Sigmoid colon (tissue), 7 donors: ENCODE results near the gene NCAM2. TPM values are rescaled to one million over a fixed set of nuclear protein-coding genes. Genes with fewer than 3 reads are reported as not detected.
A peak's percentile ranks its signal among the peaks of the same experiment; 100 is the strongest.

ENCODE experiments used
- DNase-seq: peaks from one replicate; pipeline ENCODE4 v3.0.0-alpha.2; 2019
- H3K27ac ChIP-seq, 4 donors: fragments of 200-600 bp; sonication (generic); one replicate each; pipeline ENCODE4 v1.5.1; 2016 to 2019; ENCODE audit warnings: mild to moderate bottlenecking in 1 of 4
- H3K27me3 ChIP-seq, 3 donors: fragments of 200-600 bp; sonication (generic); one replicate each; pipeline ENCODE4 v1.5.1; 2019; ENCODE audit warnings: mild to moderate bottlenecking in 1 of 3
- H3K36me3 ChIP-seq, 4 donors: fragments of 200-600 bp; sonication (generic); one replicate each; pipeline ENCODE4 v1.5.1; 2016 to 2019
- H3K4me1 ChIP-seq, 4 donors: fragments of 200-600 bp; sonication (generic); one replicate each; pipeline ENCODE4 v1.5.1; 2017 to 2019
- H3K4me3 ChIP-seq, 4 donors: fragments of 200-600 bp; sonication (generic); one replicate each; pipeline ENCODE4 v1.5.1; 2017 to 2019; ENCODE audit warnings: mild to moderate bottlenecking in 2 of 4, moderate library complexity in 1 of 4
- H3K9me3 ChIP-seq, 4 donors: fragments of 200-600 bp in 3 of 4; sonication (generic) in 3 of 4; one replicate each; pipeline versions ENCODE4 v1.5.1 to v1.6.1; 2013 to 2019
- CTCF ChIP-seq, 4 experiments: fragments of 450-650 bp in 3 of 4; fragments of 200-600 bp in 1 of 4; IDR thresholded peaks; one replicate each; pipeline ENCODE4 v1.5.1; 2016 to 2019; ENCODE audit warnings: antibody characterized with exemption in 4 of 4, mild to moderate bottlenecking in 3 of 4, moderate library complexity in 2 of 4
- EP300 ChIP-seq, 4 donors: sonication (generic); formaldehyde crosslinking; IDR thresholded peaks; one replicate each; pipeline ENCODE4 v1.6.1; 2017; ENCODE audit warnings: antibody characterized with exemption in 4 of 4
- POLR2A ChIP-seq, 2 donors: fragments of 450-650 bp; IDR thresholded peaks; one replicate each; pipeline ENCODE4 v1.6.1; 2016; ENCODE audit warnings: antibody characterized with exemption in 2 of 2, mild to moderate bottlenecking in 2 of 2, moderate library complexity in 2 of 2
- POLR2AphosphoS5 ChIP-seq, 4 donors: sonication (generic); formaldehyde crosslinking; IDR thresholded peaks; one replicate each; pipeline ENCODE4 v1.6.1; 2017; ENCODE audit warnings: antibody characterized with exemption in 4 of 4
- WGBS, 2 donors: extraction: QIAGEN DNeasy Blood & Tissue Kit; methylation state at CpG; one replicate each; pipeline ENCODE4 v1.1.7; 2013; 5-methylcytosine and 5-hydroxymethylcytosine counted together
- intact Hi-C: fragments of 100-400 bp; cut with DNase I; formaldehyde crosslinking; loops from one replicate; pipeline ENCODE4 v1.15.1; 2023
- polyA plus RNA-seq, 3 donors: library from polyadenylated mRNA; stranded (reverse); fragments of 200-250 nt; gene quantifications; one replicate each; pipeline ENCODE4 v1.2.3, GENCODE V29; 2013
- total RNA-seq, 4 donors: library from RNA; depleted of rRNA; stranded (reverse); fragments of >200 nt; gene quantifications; one replicate each; pipeline ENCODE4 v1.1.0, GENCODE V29; 2016
- donor health status: healthy with polysubstance abuse.
- donor health status: Bipolar disorder and iron deficiency.
- donor health status: healthy.

NCAM2 gene
- total and polyA plus RNA-seq, 7 donors, result under 0.01 to 17.1 (median 6.7) TPM; not detected in 1

DNA sequence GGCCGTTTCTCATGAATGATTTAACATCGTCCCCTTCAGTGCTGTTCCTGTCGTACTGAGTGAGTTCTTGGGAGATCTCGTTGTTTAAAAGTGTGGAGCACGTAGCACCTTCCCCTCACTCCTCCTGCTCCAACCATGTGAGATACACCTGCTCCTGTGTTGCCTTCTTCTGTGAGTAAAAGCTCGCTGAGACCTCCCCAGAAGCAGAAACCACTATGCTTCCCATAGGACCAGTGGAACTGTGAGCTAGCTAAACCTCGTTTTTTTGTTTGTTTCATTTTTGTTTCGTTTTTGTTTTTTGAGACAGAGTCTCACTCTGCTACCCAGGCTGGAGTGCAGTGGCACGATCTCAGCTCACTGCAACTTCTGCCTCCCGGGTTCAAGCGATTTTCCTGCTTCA is 198.6 kb downstream of the NCAM2 start:
- Histone ChIP-seq H3K4me1 (peaks cover 0 to 51% (median 32%) of the 10 kb centered on the region in 4 donors), H3K27me3 (no peaks in the 10 kb centered on the region), H3K9me3 (peaks cover 0 to 2% (median 0%) of the 10 kb centered on the region in 4 donors), H3K27ac (no peak overlapping the region), H3K4me3 (no peak overlapping the region), H3K36me3 (no peaks in the 10 kb centered on the region)
- TF ChIP-seq POLR2AphosphoS5 (IDR thresholded peaks at IDR 0.05) (no peak), EP300 (IDR thresholded peaks at IDR 0.05) (no peak), POLR2A (IDR thresholded peaks at IDR 0.05) (no peak), CTCF (IDR thresholded peaks at IDR 0.05) (no peak)
- DNase-seq, result no peak
- intact Hi-C loops, result no loop called here
- WGBS, 2 donors, result 82 to 88% methylated on average over 11 of the region's 11 CpGs

DNA sequence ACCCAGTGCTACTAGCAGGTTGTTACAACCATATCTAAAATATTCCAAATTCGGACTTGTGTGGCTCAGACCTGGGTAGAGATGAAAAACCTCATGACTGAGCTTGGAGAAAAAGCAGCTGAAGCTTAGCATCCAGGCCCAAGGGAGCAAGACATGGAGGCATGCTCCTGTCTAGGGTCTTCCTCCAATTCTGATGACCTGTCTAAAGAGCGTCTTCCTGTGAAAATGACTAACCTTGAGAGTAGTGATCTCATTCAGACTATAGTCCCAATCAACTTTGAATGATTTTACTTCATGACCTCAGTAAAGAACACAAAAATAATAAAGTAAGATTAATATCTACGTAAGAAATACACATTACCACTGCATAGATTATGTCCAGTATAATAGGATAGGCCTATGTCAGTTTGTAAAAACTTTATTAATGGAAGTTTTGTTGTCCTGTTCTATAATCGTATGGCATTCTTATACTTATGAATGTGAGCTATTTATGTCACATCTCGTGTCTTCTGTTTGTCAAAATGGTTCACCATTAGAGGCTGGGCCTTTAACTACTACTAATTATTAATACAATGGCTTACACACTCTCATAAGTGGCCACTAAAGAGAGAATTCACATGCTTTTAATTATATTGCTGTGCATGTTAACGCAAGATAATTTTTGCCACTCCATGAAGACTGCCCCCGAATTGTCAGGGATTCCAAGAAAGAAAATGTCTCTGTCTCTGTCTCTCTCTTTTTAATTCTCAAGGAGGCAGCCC is 201.3 kb downstream of the NCAM2 start:
- Histone ChIP-seq H3K4me3 (no peak overlapping the region), H3K27ac (peak overlapping the region; percentile 43 to 84 (median 74)), H3K4me1 (peaks cover 0 to 51% (median 30%) of the 10 kb centered on the region in 4 donors), H3K9me3 (peaks cover 0 to 2% (median 0%) of the 10 kb centered on the region in 4 donors), H3K27me3 (no peaks in the 10 kb centered on the region), H3K36me3 (no peaks in the 10 kb centered on the region)
- WGBS, 2 donors, result 75 to 83% methylated on average over 7 of the region's 7 CpGs
- DNase-seq, result no peak
- no peak for TF ChIP-seq EP300 (IDR thresholded peaks at IDR 0.05)
- no peak for TF ChIP-seq POLR2AphosphoS5 (IDR thresholded peaks at IDR 0.05)
- TF ChIP-seq CTCF (IDR thresholded peaks at IDR 0.05), result no peak
- no peak for TF ChIP-seq POLR2A (IDR thresholded peaks at IDR 0.05)
- intact Hi-C loops, result no loop called here

DNA sequence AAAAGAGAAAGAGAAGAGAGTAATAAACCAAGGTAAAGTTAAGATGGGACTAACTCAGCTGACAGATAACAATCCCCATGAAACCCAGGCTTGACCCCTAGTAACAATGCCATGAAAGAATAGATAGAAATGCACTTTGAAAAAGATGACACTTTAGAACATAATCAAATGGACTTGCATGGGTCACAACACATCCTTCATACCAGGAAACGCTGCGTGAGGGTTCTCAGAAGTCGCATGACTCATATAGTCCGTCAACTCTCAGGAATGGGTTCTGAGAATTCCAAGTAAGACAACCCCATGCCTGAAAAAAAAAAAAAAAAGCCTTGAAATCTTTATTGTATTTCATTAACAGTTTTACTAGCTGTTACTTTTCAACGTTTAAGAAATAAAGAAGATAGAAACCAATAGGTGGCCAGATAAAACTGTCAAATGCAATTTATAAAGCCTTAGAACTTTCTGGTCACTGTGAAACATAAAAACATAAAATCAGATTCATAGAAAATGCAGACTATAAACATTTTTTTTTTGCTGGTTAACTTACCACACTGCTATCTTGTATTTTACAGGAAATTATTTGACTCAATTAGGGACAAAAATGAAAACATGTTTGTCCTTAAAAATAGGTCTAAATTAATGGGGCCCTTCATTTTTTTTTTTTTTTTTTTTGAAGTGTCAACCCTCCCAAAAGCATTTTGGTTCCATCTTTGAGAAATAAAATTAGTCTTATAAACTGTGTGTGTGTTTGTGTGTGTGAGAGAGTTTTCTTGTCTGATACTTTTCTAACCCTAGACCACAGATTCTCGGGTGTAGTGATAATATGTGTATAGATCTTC is 202.1 kb downstream of the NCAM2 start:
- TF ChIP-seq POLR2AphosphoS5 (IDR thresholded peaks at IDR 0.05) (peak in 3 of 4 donors; percentile 48 to 79 (median 63)), POLR2A (IDR thresholded peaks at IDR 0.05) (no peak), CTCF (IDR thresholded peaks at IDR 0.05) (no peak), EP300 (IDR thresholded peaks at IDR 0.05) (peak in 2 of 4 donors; percentile 41 to 56)
- H3K4me3 ChIP-seq, result peak overlapping the region in 3 of 4 donors; percentile 21 to 32 (median 32)
- no peaks in the 10 kb centered on the region for H3K36me3 ChIP-seq
- peak; percentile 83 for DNase-seq
- intact Hi-C loops, result no loop called here
- peaks cover 0 to 44% (median 26%) of the 10 kb centered on the region in 4 donors for H3K4me1 ChIP-seq
- no peaks in the 10 kb centered on the region for H3K27me3 ChIP-seq
- H3K27ac ChIP-seq, result peak overlapping the region; percentile 43 to 84 (median 74)
- 64 to 69% methylated on average over 6 of the region's 6 CpGs for WGBS, 2 donors
- peaks cover 0 to 2% (median 0%) of the 10 kb centered on the region in 4 donors for H3K9me3 ChIP-seq

DNA sequence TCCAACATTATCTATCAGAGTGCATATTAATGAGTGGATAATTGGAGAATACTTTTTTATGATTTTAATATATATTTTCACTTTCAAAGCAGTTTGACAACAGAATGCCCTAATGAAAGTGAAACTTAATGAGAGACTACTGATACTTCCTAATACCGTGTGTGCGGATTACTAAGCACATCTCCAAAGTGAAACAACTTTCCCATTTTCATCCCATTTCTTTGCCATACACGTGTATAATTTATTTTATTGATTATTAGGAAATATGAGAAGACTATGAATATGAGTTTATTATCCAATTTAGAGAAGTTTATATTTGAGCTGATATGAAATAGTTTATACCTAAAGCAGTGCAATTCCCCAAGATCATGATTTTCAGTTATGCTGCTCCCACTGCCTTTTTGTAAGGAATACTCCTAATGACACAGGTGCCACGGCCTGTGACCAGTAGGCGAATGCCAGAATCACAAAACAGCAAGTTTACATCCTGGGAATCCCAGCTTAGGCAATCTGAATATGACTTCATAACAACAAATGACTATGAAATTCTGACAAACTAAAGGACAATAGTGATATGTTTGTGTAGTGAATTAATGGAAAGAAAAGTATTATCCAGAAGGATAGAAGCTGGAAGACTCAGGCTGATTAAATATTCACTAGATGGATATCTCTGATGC is 202.9 kb downstream of the NCAM2 start:
- intact Hi-C loops, result no loop called here
- no peaks in the 10 kb centered on the region for H3K27me3 ChIP-seq
- peaks cover 0 to 40% (median 23%) of the 10 kb centered on the region in 4 donors for H3K4me1 ChIP-seq
- peak overlapping the region in 3 of 4 donors; percentile 21 to 32 (median 32) for H3K4me3 ChIP-seq
- H3K36me3 ChIP-seq, result no peaks in the 10 kb centered on the region
- 47 to 51% methylated on average over 5 of the region's 5 CpGs for WGBS, 2 donors
- TF ChIP-seq POLR2A (IDR thresholded peaks at IDR 0.05) (no peak), POLR2AphosphoS5 (IDR thresholded peaks at IDR 0.05) (no peak), EP300 (IDR thresholded peaks at IDR 0.05) (no peak), CTCF (IDR thresholded peaks at IDR 0.05) (no peak)
- H3K27ac ChIP-seq, result peak overlapping the region; percentile 39 to 84 (median 62)
- no peak for DNase-seq
- H3K9me3 ChIP-seq, result peaks cover 0 to 2% (median 0%) of the 10 kb centered on the region in 4 donors
